Measurements from ENCODE around the gene EYA2.
"Not testable (repeated sequence)": the region's sequence is repeated elsewhere in the genome, so short reads cannot be mapped to it uniquely, and the experiment has no call there.

Gene EYA2

DNA sequence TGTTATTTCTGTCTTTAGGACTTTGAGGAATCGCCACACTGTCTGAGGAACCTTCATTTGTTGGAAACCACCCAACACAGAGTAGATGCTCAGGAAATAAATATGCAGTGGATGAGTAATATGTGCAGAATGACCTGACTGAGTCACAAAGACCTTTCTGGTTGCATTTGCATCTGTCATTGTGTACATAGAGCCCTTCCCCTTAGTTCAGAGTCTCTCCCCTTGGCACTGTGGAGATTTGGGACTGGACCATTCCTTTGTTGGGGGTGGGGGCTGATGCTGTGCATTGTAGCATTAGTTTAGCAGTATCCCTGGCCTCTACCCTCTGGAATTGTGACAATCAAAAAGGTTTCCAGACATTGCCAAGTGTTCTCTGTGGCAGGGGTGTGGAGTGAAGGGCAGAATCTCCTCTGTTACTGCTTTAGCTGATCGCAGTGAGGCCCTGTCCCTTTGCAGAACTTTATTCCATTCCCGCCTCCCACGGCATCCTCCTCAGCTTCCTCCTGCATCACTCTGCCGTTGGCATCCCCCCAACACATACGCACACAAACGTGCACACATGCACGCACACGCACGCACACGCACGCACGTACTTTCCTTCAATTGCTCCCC, 64.5 kb downstream of the EYA2 start:
- no peak for DNase-seq

- DNase-seq = no peak
Observed at GRCh38 chr20:46959821-46960220, 65.2 kb downstream of the EYA2 start.

- no peak for DNase-seq
Observed at GRCh38 chr20:46960536-46960935, 65.9 kb downstream of the EYA2 start.

- not testable (repeated sequence) for DNase-seq
Observed at GRCh38 chr20:46961968-46962367, 67.3 kb downstream of the EYA2 start.

GRCh38 chr20:46962452-46963195, 68.0 kb downstream of the EYA2 start:
- DNase-seq = no peak

- DNase-seq = no peak
Observed at GRCh38 chr20:46963196-46963529, 68.5 kb downstream of the EYA2 start.

DNA sequence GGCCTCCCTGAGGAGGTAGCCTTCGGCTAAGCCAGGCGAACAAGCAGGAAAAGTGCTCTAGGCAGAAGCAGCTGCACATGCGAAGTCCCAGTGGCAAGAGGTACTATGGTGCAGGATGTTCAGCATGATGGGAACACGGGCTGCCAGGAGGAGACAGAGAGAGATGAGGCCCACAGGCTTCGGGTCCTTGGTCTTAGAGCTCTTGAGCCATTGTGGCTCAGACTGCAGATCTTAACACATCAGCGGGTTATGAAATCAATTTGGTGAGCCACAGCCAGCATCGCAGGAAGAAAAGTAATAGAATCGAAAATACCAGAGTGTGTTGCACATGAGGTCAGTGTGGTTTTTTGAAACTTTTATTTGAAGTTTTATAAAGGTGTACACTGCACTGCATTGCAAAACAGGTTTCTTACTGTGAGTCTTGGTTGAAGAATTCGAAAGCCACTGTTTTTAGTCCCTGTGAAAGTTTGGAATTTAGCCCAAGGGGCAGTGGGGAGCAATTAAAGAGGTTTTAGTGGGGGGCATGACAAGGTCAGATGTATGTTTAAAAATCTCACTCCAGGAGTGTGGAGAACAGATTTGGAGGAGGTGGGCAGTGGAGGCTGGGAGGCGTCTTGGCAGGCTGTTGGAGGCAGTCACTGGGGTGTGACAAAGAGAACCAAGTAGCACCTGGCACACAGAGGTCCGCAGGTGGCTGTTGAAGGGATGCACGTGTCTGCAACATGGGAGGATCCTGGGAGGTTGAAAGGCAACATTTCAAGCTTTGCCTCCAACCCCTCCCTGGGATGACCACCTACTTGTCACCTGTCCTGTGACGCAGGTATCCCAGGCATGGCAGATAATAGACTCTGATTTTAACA, 69.3 kb downstream of the EYA2 start:
- no peak for DNase-seq

DNA sequence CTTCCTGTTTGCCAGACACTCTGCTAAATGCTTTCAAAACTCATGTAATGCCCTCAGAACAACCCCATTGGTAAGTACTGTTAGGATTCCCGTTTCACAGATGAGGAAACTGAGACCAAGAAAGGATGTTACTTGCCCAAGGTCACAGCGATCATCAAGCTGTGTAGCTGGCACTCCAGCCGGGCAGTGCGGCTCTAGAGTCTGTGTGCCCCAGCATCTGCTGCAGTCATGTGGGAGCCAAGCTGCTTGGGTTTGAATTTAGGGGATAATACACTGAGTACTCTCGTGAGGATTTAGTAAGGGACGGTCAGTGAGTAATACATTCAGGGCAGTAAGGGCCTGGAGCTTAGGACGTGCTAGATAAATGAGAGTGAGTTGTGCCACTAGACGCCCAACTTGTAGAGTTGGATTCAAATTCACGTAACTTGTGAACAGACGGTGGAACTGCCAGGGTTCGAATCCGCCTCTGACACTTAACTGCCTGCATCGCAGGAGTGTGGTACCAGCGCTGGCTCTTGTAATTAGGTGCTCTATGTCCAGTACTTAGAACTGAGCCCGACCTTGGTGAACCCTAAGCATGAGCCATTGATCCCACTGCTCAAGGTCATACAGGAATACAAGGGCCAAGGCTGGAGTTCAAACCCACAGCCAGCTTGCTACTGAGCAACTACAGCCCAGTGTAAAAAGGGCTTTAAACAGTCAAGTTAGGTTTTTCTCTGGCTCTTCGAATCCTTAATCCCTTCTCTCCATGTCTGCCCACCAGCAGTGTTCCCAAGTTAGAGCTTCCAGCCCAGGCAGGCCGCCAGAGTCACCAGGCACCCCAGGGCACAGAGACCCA, 70.2 kb downstream of the EYA2 start:
- DNase-seq = no peak

- DNase-seq = no peak
Observed at GRCh38 chr20:46965477-46965876, 70.8 kb downstream of the EYA2 start.

DNA sequence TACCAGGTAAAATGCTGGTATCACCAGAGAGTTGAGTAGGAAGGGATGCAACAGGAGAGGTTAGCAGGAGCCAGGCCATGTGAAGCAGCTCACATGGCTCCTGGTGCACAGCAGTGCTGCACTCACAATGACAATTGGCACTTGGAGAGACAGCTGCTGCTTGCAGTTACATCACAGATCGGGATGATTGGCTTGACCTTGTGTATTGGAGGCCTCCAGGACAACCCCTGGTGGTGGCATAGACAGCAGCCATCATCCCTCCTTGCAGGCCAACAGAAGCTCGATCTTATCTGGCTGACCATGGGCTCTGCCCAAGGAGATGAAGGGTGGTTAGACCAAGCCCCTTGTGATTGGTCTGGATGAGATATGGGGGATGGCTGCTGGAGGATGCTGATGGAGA, 73.0 kb downstream of the EYA2 start:
- no peak for DNase-seq

- no peak for DNase-seq
Observed at GRCh38 chr20:46970937-46971630, 76.4 kb downstream of the EYA2 start.

DNA sequence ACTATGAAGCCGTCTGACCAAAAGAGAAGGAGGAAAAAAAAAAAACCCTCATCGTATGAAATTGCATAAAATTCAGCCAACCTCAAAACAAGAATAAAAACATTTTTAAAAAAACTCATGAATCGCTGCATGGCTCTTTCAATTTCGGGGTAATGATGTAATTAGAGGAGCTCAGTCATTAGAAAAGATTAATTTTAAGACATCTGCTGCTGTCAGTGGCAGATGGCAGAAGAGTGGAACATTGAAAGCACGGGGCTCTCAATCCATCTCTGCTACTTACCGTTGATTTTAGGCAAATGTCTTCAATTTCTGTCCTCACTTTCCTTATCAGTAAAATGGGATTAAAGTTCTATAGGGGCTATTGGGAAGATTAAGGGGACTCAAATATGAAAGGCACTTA, 79.1 kb downstream of the EYA2 start:
- no peak for DNase-seq

DNA sequence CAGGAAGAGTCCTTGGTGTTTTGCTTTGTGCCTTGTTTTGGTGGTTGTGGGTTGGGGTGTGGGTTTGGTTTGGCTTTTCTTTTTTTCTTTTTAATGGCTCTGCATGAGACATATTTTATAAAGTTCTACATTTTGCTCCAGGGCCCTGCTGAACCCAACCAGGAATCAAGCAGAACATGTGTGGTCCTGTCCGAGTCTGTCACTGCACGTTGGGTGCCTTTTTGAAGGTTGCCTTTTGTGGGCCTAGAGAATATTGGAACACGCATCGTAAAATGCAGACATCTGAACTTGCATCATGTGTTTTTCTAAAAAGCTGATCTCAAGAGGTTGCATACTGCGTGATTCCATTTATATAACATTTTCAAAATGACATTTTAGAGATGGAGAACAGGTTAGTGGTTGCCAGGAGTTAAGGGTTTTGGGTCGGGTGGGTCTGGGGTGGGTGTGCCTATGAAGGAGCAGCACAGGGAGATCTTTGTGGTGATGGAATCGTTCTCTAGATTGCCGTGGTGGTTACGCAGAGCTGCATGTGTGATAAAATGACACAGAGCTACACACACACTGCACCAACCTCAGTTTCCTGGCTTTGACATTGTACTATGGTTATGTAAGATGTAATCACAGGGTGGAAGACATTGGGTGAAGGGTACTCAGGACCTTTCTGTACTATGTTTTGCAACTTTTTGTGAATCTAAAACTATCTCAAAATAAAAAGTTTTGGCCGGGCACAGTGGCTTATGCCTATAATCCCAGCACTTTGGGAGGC, 80.2 kb downstream of the EYA2 start:
- no peak for DNase-seq

GRCh38 chr20:46975976-46976375, 81.3 kb downstream of the EYA2 start:
- no peak for DNase-seq

DNA sequence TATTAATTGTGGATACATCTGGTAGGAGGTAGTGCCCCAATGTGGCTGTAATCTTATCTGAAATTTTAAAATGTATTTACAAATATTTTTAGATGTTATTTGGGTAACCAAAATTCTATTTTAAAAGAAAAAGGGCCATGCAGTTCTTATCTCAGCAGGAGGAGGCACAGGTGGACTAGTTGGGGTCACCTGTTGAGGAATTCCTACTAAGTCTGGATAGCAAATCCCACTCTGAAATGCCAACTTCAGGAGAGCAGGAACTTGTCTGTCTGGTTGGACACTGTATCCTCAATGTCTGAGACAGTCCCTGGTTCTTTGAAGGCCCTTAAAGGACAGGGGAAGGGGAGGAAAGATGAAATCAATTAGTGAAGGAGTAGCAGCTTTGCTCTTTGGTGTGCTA, 82.6 kb downstream of the EYA2 start:
- DNase-seq = no peak

- DNase-seq = no peak
Observed at GRCh38 chr20:46977909-46978588, 83.4 kb downstream of the EYA2 start.

DNA sequence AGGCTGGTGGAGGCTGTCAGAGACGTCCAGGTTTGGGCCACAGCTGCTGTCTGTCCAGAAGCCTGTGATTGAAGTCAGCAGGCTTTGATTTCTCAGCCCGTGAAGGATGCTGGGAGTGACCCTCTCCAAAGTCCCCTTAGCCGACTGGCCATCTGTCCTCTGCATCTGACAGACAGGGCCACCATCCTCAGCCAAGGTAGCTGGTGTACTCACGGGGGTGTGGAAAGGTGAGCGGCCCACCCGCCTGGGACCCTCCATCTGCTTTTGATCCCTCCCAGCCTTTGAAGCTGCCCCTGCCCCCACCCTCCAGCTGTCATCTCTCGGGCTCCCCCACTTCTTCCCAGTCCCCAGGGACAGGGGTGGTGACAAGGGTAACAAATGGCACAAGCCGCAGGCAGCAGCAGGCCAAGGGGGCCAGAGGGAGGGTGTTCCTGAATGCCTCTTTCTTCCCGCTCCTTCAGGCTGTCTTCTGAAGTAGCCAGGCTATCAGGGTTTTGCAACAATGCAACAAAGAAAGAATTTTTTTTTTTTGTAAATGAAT, 84.4 kb downstream of the EYA2 start:
- DNase-seq = no peak

DNA sequence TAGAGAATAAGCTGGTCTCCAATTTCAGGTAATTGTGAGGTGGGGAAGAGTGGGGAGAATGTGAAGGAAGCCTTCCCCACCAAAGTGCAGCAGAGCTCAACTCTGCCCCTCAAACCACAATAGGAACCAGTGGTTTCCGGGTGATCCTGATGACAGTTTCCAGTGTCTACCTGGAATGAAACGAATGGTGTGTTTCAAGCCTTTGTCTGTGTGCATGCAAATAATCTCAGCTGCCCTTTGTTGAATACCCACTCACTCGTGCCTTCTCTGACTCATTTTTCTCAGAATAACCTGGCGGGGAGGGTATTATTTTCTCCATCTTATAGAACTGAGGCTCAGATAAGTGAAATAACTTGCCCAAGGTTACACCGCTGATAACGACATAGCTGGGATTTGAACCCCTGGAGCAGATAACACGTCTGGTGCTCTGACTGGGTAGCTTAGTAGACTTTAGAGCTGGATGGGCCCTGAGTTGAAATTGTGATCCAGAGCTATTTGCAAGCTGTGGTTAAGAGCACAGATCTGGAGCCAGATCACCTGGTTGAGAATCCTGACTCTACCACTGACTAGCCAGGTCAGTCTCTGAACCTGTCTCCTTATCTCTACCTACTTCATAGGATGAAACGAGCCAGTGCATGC, 85.1 kb downstream of the EYA2 start:
- no peak for DNase-seq

- DNase-seq = no peak
Observed at GRCh38 chr20:46981184-46981583, 86.5 kb downstream of the EYA2 start.

GRCh38 chr20:46983466-46983865, 88.8 kb downstream of the EYA2 start:
- no peak for DNase-seq
